ENCODE measurements around the gene ZC3H12C. TPM values are rescaled to one million over a fixed set of nuclear protein-coding genes. Genes with fewer than 3 reads are reported as not detected.
A peak's percentile ranks its signal among the peaks of the same experiment; 100 is the strongest.

The ZC3H12C gene
- total RNA-seq, 1 donor from 2014 or later, result 9.7 TPM

- TF ChIP-seq, protein P1, sequence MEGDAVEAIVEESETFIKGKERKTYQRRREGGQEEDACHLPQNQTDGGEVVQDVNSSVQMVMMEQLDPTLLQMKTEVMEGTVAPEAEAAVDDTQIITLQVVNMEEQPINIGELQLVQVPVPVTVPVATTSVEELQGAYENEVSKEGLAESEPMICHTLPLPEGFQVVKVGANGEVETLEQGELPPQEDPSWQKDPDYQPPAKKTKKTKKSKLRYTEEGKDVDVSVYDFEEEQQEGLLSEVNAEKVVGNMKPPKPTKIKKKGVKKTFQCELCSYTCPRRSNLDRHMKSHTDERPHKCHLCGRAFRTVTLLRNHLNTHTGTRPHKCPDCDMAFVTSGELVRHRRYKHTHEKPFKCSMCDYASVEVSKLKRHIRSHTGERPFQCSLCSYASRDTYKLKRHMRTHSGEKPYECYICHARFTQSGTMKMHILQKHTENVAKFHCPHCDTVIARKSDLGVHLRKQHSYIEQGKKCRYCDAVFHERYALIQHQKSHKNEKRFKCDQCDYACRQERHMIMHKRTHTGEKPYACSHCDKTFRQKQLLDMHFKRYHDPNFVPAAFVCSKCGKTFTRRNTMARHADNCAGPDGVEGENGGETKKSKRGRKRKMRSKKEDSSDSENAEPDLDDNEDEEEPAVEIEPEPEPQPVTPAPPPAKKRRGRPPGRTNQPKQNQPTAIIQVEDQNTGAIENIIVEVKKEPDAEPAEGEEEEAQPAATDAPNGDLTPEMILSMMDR (IDR thresholded peaks at IDR 0.05), result no peak
- DNase-seq (ENCODE audit: extremely low spot score, unreplicated experiment), result no peak
- H3K4me3 Mint-ChIP-seq (ENCODE audit: unreplicated experiment), result no peak overlapping the region
- no peak overlapping the region for H3K27ac Mint-ChIP-seq (ENCODE audit: unreplicated experiment)
- H3K4me1 Mint-ChIP-seq (ENCODE audit: unreplicated experiment), result no peaks in the 10 kb centered on the region
- peaks cover 3% of the 10 kb centered on the region for H3K36me3 Mint-ChIP-seq (ENCODE audit: unreplicated experiment)
- no peaks in the 10 kb centered on the region for H3K9me3 Mint-ChIP-seq (ENCODE audit: unreplicated experiment)
- no peaks in the 10 kb centered on the region for H3K27me3 Mint-ChIP-seq (ENCODE audit: unreplicated experiment)
These were observed 20.8 kb downstream of the ZC3H12C start for GRCh38 chr11:110113973-110114372.

DNA sequence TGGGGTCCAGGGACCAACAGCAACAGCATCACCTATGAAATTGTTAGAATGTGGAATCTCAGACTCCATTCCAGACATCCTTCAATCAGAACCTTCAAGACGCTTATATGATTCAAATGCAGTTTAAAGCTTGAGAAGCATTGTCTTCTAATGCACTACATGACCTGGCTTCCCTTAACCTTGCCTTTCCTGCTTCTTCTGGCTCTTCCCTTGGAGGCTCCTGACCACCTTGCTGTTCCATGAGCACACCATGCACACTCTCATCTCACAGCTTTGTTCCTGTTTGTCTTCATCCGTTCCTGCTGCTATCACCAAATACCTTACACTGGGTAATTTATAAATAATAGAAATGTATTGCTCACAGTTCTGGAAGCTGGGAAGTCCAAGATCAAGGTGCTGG, 26.1 kb downstream of the ZC3H12C start:
- H3K27ac Mint-ChIP-seq (ENCODE audit: unreplicated experiment), result no peak overlapping the region
- TF ChIP-seq, protein P1 (IDR thresholded peaks at IDR 0.05), result no peak
- DNase-seq (ENCODE audit: extremely low spot score, unreplicated experiment), result no peak
- H3K27me3 Mint-ChIP-seq (ENCODE audit: unreplicated experiment), result no peaks in the 10 kb centered on the region
- H3K4me3 Mint-ChIP-seq (ENCODE audit: unreplicated experiment), result no peak overlapping the region
- peaks cover 22% of the 10 kb centered on the region for H3K4me1 Mint-ChIP-seq (ENCODE audit: unreplicated experiment)
- H3K9me3 Mint-ChIP-seq (ENCODE audit: unreplicated experiment), result peaks cover 1% of the 10 kb centered on the region
- peaks cover 5% of the 10 kb centered on the region for H3K36me3 Mint-ChIP-seq (ENCODE audit: unreplicated experiment)

DNA sequence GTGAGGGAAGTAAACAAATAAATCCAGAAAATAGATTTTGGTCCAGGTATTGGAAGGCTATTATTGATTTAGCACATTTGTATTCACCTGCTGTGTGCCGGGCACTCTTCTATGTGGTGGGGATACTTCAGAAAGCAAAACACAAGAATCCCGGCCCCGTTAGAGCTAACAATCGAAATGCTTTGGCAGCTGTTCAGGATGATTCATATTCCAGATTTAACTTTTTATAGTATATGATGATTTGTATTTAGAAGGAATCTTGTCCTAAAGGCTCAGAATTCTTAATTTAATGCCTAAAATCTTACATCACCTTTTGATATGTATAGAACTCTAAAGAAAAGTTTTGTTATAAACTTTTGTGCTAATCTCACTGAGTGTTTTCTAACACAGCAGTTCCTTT, 28.0 kb downstream of the ZC3H12C start:
- Mint-ChIP-seq H3K9me3 (ENCODE audit: unreplicated experiment) (peaks cover 8% of the 10 kb centered on the region), H3K27me3 (ENCODE audit: unreplicated experiment) (no peaks in the 10 kb centered on the region), H3K27ac (ENCODE audit: unreplicated experiment) (peak overlapping the region; percentile 62), H3K36me3 (ENCODE audit: unreplicated experiment) (peaks cover 2% of the 10 kb centered on the region), H3K4me3 (ENCODE audit: unreplicated experiment) (peak overlapping the region; percentile 12), H3K4me1 (ENCODE audit: unreplicated experiment) (peaks cover 31% of the 10 kb centered on the region)
- TF ChIP-seq, protein P1 (IDR thresholded peaks at IDR 0.05), result no peak
- DNase-seq (ENCODE audit: extremely low spot score, unreplicated experiment), result no peak

DNA sequence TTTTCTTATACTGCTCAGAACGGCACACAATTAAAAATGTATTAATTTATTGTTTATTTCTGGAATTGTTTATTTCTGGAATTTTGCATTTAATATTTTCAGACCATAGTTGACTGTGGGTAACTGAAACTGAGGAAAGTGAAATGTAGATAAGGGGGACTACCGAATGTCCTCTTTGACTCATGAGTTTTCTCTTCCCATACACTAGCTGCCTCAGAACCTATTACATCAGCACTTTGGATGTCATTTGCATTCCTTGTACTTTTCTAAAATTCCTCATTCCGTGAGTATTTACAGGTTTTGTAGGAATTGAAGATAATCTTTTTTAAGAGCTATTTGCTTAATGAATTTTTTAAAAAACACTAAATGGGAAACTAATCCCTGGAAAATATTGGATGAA, 29.8 kb downstream of the ZC3H12C start:
- Mint-ChIP-seq H3K27me3 (ENCODE audit: unreplicated experiment) (no peaks in the 10 kb centered on the region), H3K4me1 (ENCODE audit: unreplicated experiment) (peaks cover 42% of the 10 kb centered on the region), H3K4me3 (ENCODE audit: unreplicated experiment) (no peak overlapping the region), H3K36me3 (ENCODE audit: unreplicated experiment) (peaks cover 2% of the 10 kb centered on the region), H3K27ac (ENCODE audit: unreplicated experiment) (no peak overlapping the region), H3K9me3 (ENCODE audit: unreplicated experiment) (peaks cover 8% of the 10 kb centered on the region)
- TF ChIP-seq, protein P1 (IDR thresholded peaks at IDR 0.05), result no peak
- DNase-seq (ENCODE audit: extremely low spot score, unreplicated experiment), result no peak

DNA sequence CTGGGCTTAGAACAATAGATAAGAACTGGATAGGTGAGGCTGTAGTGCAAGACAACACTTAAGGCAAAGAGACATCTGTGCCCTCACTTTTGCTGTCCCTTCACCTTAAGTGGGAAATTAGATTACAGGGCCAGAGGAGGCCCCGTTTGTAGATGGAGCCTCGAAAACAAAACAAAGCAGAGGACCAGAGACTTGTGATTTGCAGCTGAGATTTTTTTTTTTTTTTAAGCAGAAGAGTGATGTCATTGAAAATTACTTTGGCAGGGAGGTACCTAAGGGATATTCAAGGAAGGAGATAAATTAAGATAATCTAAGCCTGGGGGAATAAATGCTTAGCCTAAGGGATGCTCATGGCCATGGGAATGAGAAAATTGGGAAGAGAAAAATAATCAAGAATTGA, 31.4 kb downstream of the ZC3H12C start:
- Mint-ChIP-seq H3K27me3 (ENCODE audit: unreplicated experiment) (no peaks in the 10 kb centered on the region), H3K4me1 (ENCODE audit: unreplicated experiment) (peaks cover 54% of the 10 kb centered on the region), H3K36me3 (ENCODE audit: unreplicated experiment) (peaks cover 2% of the 10 kb centered on the region), H3K9me3 (ENCODE audit: unreplicated experiment) (peaks cover 8% of the 10 kb centered on the region), H3K4me3 (ENCODE audit: unreplicated experiment) (no peak overlapping the region), H3K27ac (ENCODE audit: unreplicated experiment) (no peak overlapping the region)
- DNase-seq (ENCODE audit: extremely low spot score, unreplicated experiment), result no peak
- TF ChIP-seq, protein P1 (IDR thresholded peaks at IDR 0.05), result no peak

All from osteocyte (in vitro differentiated cells).